Activated B cell treated with CpG ODN at 0.5 μM for 24 hours (primary cell): ENCODE data around the gene KCTD16. TPM values are rescaled to one million over a fixed set of nuclear protein-coding genes. Genes with fewer than 3 reads are reported as not detected.

Source experiments
- ATAC-seq: fragments of 200-7000 bp; cut with Tn5 transposase; one replicate; pipeline ENCODE4 v1.10.0; 2021; ENCODE audit warnings: low read depth, mild to moderate bottlenecking, moderate library complexity
- CTCF ChIA-PET: fragments of 350-600 bp; sonication (Branson Sonifier 250); formaldehyde crosslinking; loops from one replicate; lab custom pipeline; 2021; ENCODE audit warnings: antibody characterized with exemption; lab: Charles Lee
- POLR2A ChIA-PET: fragments of 350-600 bp; sonication (Branson Sonifier 250); formaldehyde crosslinking; loops from one replicate; lab custom pipeline; 2021; ENCODE audit warnings: antibody characterized with exemption; lab: Charles Lee
- DNase-seq: peaks from one replicate; pipeline ENCODE4 v3.0.0; 2022
- H3K27ac Mint-ChIP-seq: one replicate; pipeline ENCODE4 v1.8.0; 2020; ENCODE audit warnings: mixed read lengths
- H3K27me3 Mint-ChIP-seq: one replicate; pipeline ENCODE4 v1.8.0; 2021; ENCODE audit warnings: mixed read lengths
- H3K36me3 Mint-ChIP-seq: one replicate; pipeline ENCODE4 v1.8.0; 2021; ENCODE audit warnings: low read depth, mixed read lengths
- H3K4me1 Mint-ChIP-seq: one replicate; pipeline ENCODE4 v1.8.0; 2021; ENCODE audit warnings: mixed read lengths
- H3K4me3 Mint-ChIP-seq: one replicate; pipeline ENCODE4 v1.8.0; 2020; ENCODE audit warnings: mild to moderate bottlenecking, mixed read lengths
- H3K9me3 Mint-ChIP-seq: one replicate; pipeline ENCODE4 v1.8.0; 2020; ENCODE audit warnings: mixed read lengths
- CTCF ChIP-seq: fragments of 200-600 bp; IDR thresholded peaks from one replicate; pipeline ENCODE4 v1.8.0; 2022; ENCODE audit warnings: antibody characterized with exemption, mild to moderate bottlenecking
- intact Hi-C: fragments of 100-400 bp; cut with micrococcal nuclease; formaldehyde crosslinking; loops from one replicate; pipeline ENCODE4 v1.15.1; 2024
- total RNA-seq: library from RNA; stranded (reverse); gene quantifications from 2 replicates; pipeline ENCODE4 v1.2.3, GENCODE V29; 2022

The KCTD16 gene
- total RNA-seq, 1 donor from 2014 or later: not detected

GRCh38 chr5:144457160-144457559, 286.5 kb downstream of the KCTD16 start:
- ATAC-seq (no peak), DNase-seq (no peak)
- H3K9me3 Mint-ChIP-seq: no peaks in the 10 kb centered on the region
- no peaks in the 10 kb centered on the region for H3K27me3 Mint-ChIP-seq
- TF ChIP-seq CTCF: no peak
- no peak overlapping the region for H3K4me3 Mint-ChIP-seq
- H3K36me3 Mint-ChIP-seq: no peaks in the 10 kb centered on the region
- no peaks in the 10 kb centered on the region for H3K4me1 Mint-ChIP-seq
- CTCF ChIA-PET: no interaction called here
- no peak overlapping the region for H3K27ac Mint-ChIP-seq
- POLR2A ChIA-PET: no interaction called here
- intact Hi-C loops: no loop called here

- H3K27me3 Mint-ChIP-seq: no peaks in the 10 kb centered on the region
- ChIA-PET CTCF (no interaction called here), POLR2A (no interaction called here)
- H3K27ac Mint-ChIP-seq: no peak overlapping the region
- ATAC-seq: no peak
- no peaks in the 10 kb centered on the region for H3K36me3 Mint-ChIP-seq
- H3K4me3 Mint-ChIP-seq: no peak overlapping the region
- no peaks in the 10 kb centered on the region for H3K4me1 Mint-ChIP-seq
- no peak for DNase-seq
- H3K9me3 Mint-ChIP-seq: no peaks in the 10 kb centered on the region
- TF ChIP-seq CTCF: no peak
- intact Hi-C loops: no loop called here
Measured at GRCh38 chr5:144458216-144458615, 287.5 kb downstream of the KCTD16 start.

GRCh38 chr5:144460600-144460999, 289.9 kb downstream of the KCTD16 start:
- no peaks in the 10 kb centered on the region for H3K27me3 Mint-ChIP-seq
- CTCF ChIA-PET: no interaction called here
- H3K9me3 Mint-ChIP-seq: peaks cover 3% of the 10 kb centered on the region
- POLR2A ChIA-PET: no interaction called here
- ATAC-seq (no peak), DNase-seq (no peak)
- TF ChIP-seq CTCF: no peak
- H3K4me1 Mint-ChIP-seq: no peaks in the 10 kb centered on the region
- no peak overlapping the region for H3K4me3 Mint-ChIP-seq
- no peak overlapping the region for H3K27ac Mint-ChIP-seq
- intact Hi-C loops: no loop called here
- H3K36me3 Mint-ChIP-seq: no peaks in the 10 kb centered on the region

- intact Hi-C loops: no loop called here
- ATAC-seq (no peak), DNase-seq (no peak)
- Mint-ChIP-seq H3K4me1 (no peaks in the 10 kb centered on the region), H3K27me3 (no peaks in the 10 kb centered on the region), H3K9me3 (peaks cover 3% of the 10 kb centered on the region), H3K27ac (no peak overlapping the region), H3K36me3 (no peaks in the 10 kb centered on the region), H3K4me3 (no peak overlapping the region)
- no peak for TF ChIP-seq CTCF
- ChIA-PET POLR2A (no interaction called here), CTCF (no interaction called here)
Measured at GRCh38 chr5:144462577-144462976, 291.9 kb downstream of the KCTD16 start.

- no peak for DNase-seq
- Mint-ChIP-seq H3K27me3 (no peaks in the 10 kb centered on the region), H3K36me3 (no peaks in the 10 kb centered on the region), H3K9me3 (peaks cover 3% of the 10 kb centered on the region), H3K4me3 (no peak overlapping the region), H3K4me1 (no peaks in the 10 kb centered on the region), H3K27ac (no peak overlapping the region)
- CTCF ChIA-PET: no interaction called here
- POLR2A ChIA-PET: no interaction called here
- TF ChIP-seq CTCF: no peak
- ATAC-seq: no peak
- intact Hi-C loops: no loop called here
Measured at GRCh38 chr5:144463481-144464223, 293.0 kb downstream of the KCTD16 start.
